GM18508 (cell line): ENCODE measurements around the gene FKBP3.

ENCODE experiments used
- ATAC-seq: cut with Tn5 transposase; IDR thresholded peaks from one replicate; pipeline ENCODE4 v1.9.1; 2021; ENCODE audit warnings: moderate number of reproducible peaks; ENCODE audit not compliant: insufficient read depth, unreplicated experiment

The FKBP3 gene

GRCh38 chr14:45065956-45066355 lies 68.3 kb downstream of the FKBP3 start:
- ATAC-seq, result no peak
